ENCODE data around the gene CUL4A.
A peak's percentile ranks its signal among the peaks of the same experiment; 100 is the strongest.
"Not testable (repeated sequence)": the region's sequence is repeated elsewhere in the genome, so short reads cannot be mapped to it uniquely, and the experiment has no call there.

CUL4A gene

GRCh38 chr13:113296823-113297369, 87.5 kb downstream of the CUL4A start, which contains the start of gene LAMP1:
Gene LAMP1 (plus strand): TSS chr13:113297239. CDS start chr13:113297435, 196 bp downstream.
- Histone ChIP-seq H3K27ac (peak within 1 kb of the TSS; percentile 93), H3K27me3 (peaks cover 27% of the 10 kb centered on the region), H3K4me2 (peak within 1 kb of the TSS; percentile 93), H3K9ac (peak within 1 kb of the TSS; percentile 96), H3K4me1 (peaks cover 33% of the 10 kb centered on the region), H3K36me3 (0 out of 2 replicates have a peak, but pooled peaks cover 12% of the 10 kb centered on the region), H4K20me1 (peaks cover 43% of the 10 kb centered on the region), H3K4me3 (peak within 1 kb of the TSS; percentile 93), H3K9me3 (no peaks in the 10 kb centered on the region)
- TF ChIP-seq Cebpa-rat (IDR thresholded peaks at IDR 0.05): no peak

- H3K9me3 ChIP-seq: no peaks in the 10 kb centered on the region
- peaks cover 21% of the 10 kb centered on the region for H3K27me3 ChIP-seq
- H3K36me3 ChIP-seq: peaks cover 14% of the 10 kb centered on the region; the same call in 1 of the 2 replicates
- H3K4me2 ChIP-seq: peak overlapping the region; percentile 93
- peak overlapping the region; percentile 93 for H3K27ac ChIP-seq
- peak overlapping the region; percentile 96 for H3K9ac ChIP-seq
- peaks cover 49% of the 10 kb centered on the region for H4K20me1 ChIP-seq
- peak overlapping the region; percentile 93 for H3K4me3 ChIP-seq
- H3K4me1 ChIP-seq: peaks cover 26% of the 10 kb centered on the region
- TF ChIP-seq Cebpa-rat (IDR thresholded peaks at IDR 0.05): no peak
Measured at GRCh38 chr13:113297370-113298042, 88.1 kb downstream of the CUL4A start.

- Histone ChIP-seq H3K36me3 (peaks cover 22% of the 10 kb centered on the region), H3K9ac (peak overlapping the region; percentile 96), H3K4me3 (peak overlapping the region; percentile 93), H4K20me1 (peaks cover 57% of the 10 kb centered on the region), H3K27me3 (peaks cover 13% of the 10 kb centered on the region), H3K27ac (peak overlapping the region; percentile 93), H3K4me2 (peak overlapping the region; percentile 93), H3K9me3 (no peaks in the 10 kb centered on the region), H3K4me1 (peaks cover 26% of the 10 kb centered on the region)
- no peak for TF ChIP-seq Cebpa-rat (IDR thresholded peaks at IDR 0.05)
Measured at GRCh38 chr13:113298043-113298945, 88.9 kb downstream of the CUL4A start.

- peak; percentile 84; the same call in 1 of the 2 replicates for TF ChIP-seq Cebpa-rat (IDR thresholded peaks at IDR 0.05)
- Histone ChIP-seq H3K27me3 (no peaks in the 10 kb centered on the region), H3K4me3 (no peak overlapping the region), H3K4me1 (peaks cover 26% of the 10 kb centered on the region), H3K4me2 (no peak overlapping the region), H3K9me3 (no peaks in the 10 kb centered on the region), H4K20me1 (peaks cover 74% of the 10 kb centered on the region), H3K36me3 (peaks cover 23% of the 10 kb centered on the region), H3K9ac (no peak overlapping the region), H3K27ac (no peak overlapping the region)
Measured at GRCh38 chr13:113299951-113300350, 90.5 kb downstream of the CUL4A start.

GRCh38 chr13:113302986-113303385, 93.6 kb downstream of the CUL4A start:
- Histone ChIP-seq H3K36me3 (peaks cover 46% of the 10 kb centered on the region), H3K9ac (no peak overlapping the region), H3K4me3 (no peak overlapping the region), H3K4me2 (no peak overlapping the region), H3K9me3 (no peaks in the 10 kb centered on the region), H4K20me1 (peaks cover 96% of the 10 kb centered on the region), H3K27me3 (no peaks in the 10 kb centered on the region), H3K4me1 (peaks cover 9% of the 10 kb centered on the region), H3K27ac (no peak overlapping the region)
- no peak for TF ChIP-seq Cebpa-rat (IDR thresholded peaks at IDR 0.05)

- H3K9me3 ChIP-seq: no peaks in the 10 kb centered on the region
- peak overlapping the region; percentile 34; the same call in 1 of the 2 replicates for H3K9ac ChIP-seq
- TF ChIP-seq Cebpa-rat (IDR thresholded peaks at IDR 0.05): no peak
- H3K4me1 ChIP-seq: no peaks in the 10 kb centered on the region; the same call in 1 of the 2 replicates
- H3K36me3 ChIP-seq: peaks cover 47% of the 10 kb centered on the region
- peaks cover 97% of the 10 kb centered on the region for H4K20me1 ChIP-seq
- H3K4me3 ChIP-seq: no peak overlapping the region
- no peak overlapping the region for H3K4me2 ChIP-seq
- no peak overlapping the region for H3K27ac ChIP-seq
- no peaks in the 10 kb centered on the region for H3K27me3 ChIP-seq
Measured at GRCh38 chr13:113304121-113304520, 94.7 kb downstream of the CUL4A start.

GRCh38 chr13:113305208-113305607, 95.8 kb downstream of the CUL4A start:
- Histone ChIP-seq H3K27ac (no peak overlapping the region), H3K4me2 (no peak overlapping the region), H3K36me3 (peaks cover 58% of the 10 kb centered on the region), H3K4me3 (no peak overlapping the region), H3K9me3 (no peaks in the 10 kb centered on the region), H3K9ac (peak overlapping the region; percentile 22; the same call in 1 of the 2 replicates), H4K20me1 (peaks cover 88% of the 10 kb centered on the region), H3K27me3 (no peaks in the 10 kb centered on the region), H3K4me1 (no peaks in the 10 kb centered on the region)
- no peak for TF ChIP-seq Cebpa-rat (IDR thresholded peaks at IDR 0.05)

GRCh38 chr13:113307491-113307890, 98.1 kb downstream of the CUL4A start:
- TF ChIP-seq Cebpa-rat (IDR thresholded peaks at IDR 0.05): no peak
- peaks cover 72% of the 10 kb centered on the region for H3K36me3 ChIP-seq

GRCh38 chr13:113309473-113309872, 100.1 kb downstream of the CUL4A start:
- no peak for TF ChIP-seq Cebpa-rat (IDR thresholded peaks at IDR 0.05)
- Histone ChIP-seq H3K27ac (no peak overlapping the region), H3K9ac (no peak overlapping the region), H3K4me3 (no peak overlapping the region), H3K27me3 (no peaks in the 10 kb centered on the region), H3K9me3 (no peaks in the 10 kb centered on the region), H3K36me3 (peaks cover 80% of the 10 kb centered on the region), H3K4me1 (no peaks in the 10 kb centered on the region), H4K20me1 (peaks cover 69% of the 10 kb centered on the region), H3K4me2 (no peak overlapping the region)

More at GRCh38 chr13:113307491-113307890, 98.1 kb downstream of the CUL4A start:
- no peak overlapping the region for H3K27ac ChIP-seq
- no peaks in the 10 kb centered on the region for H3K27me3 ChIP-seq
- H3K4me3 ChIP-seq: no peak overlapping the region
- no peak overlapping the region for H3K9ac ChIP-seq
- no peaks in the 10 kb centered on the region for H3K9me3 ChIP-seq
- H4K20me1 ChIP-seq: peaks cover 69% of the 10 kb centered on the region
- no peaks in the 10 kb centered on the region for H3K4me1 ChIP-seq
- H3K4me2 ChIP-seq: no peak overlapping the region

GRCh38 chr13:113314112-113314511, 104.7 kb downstream of the CUL4A start:
- H4K20me1 ChIP-seq: peaks cover 63% of the 10 kb centered on the region
- not testable (repeated sequence) for H3K4me3 ChIP-seq

GRCh38 chr13:113314895-113315470, 105.6 kb downstream of the CUL4A start:
- not testable (repeated sequence) for H3K9me3 ChIP-seq, H3K9ac ChIP-seq, H3K4me2 ChIP-seq, H3K27ac ChIP-seq, H3K4me3 ChIP-seq, H3K27me3 ChIP-seq, H3K4me1 ChIP-seq
- Histone ChIP-seq H4K20me1 (peaks cover 70% of the 10 kb centered on the region), H3K36me3 (peaks cover 91% of the 10 kb centered on the region)

More at GRCh38 chr13:113314112-113314511, 104.7 kb downstream of the CUL4A start:
- H3K36me3 ChIP-seq: peaks cover 91% of the 10 kb centered on the region
- not testable (repeated sequence) for H3K27ac ChIP-seq, H3K9ac ChIP-seq, H3K27me3 ChIP-seq, H3K4me2 ChIP-seq, H3K4me1 ChIP-seq, H3K9me3 ChIP-seq
